ENCODE measurements around the gene DLK1.

Gene DLK1

DNA sequence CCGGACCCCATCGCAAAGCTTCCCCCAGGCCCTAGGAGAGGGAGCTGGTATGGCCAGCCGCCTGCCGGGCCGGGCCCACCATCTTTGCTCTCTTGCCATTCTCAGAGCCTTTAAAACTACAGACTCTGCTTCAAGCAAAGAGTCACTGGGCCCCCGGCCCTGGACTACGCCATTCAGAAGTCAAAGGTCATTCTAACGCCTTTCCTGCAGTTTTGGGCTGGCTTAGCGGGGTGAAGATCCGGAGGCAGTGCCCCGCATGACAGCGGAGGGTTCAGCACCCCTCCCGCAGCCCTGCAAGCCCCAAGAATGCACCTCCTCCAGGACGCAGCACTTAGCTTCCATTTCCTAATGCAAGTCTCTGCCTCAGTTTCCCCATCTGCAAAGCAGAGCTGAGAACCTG lies 61.0 kb downstream of the DLK1 start:
- DNase-seq (ENCODE audit: low read depth in 2 of 3, low spot score in 2 of 3): no peak
